ENCODE measurements around the gene ALOXE3.
"Not testable (repeated sequence)": the region's sequence is repeated elsewhere in the genome, so short reads cannot be mapped to it uniquely, and the experiment has no call there.

The ALOXE3 gene

DNA sequence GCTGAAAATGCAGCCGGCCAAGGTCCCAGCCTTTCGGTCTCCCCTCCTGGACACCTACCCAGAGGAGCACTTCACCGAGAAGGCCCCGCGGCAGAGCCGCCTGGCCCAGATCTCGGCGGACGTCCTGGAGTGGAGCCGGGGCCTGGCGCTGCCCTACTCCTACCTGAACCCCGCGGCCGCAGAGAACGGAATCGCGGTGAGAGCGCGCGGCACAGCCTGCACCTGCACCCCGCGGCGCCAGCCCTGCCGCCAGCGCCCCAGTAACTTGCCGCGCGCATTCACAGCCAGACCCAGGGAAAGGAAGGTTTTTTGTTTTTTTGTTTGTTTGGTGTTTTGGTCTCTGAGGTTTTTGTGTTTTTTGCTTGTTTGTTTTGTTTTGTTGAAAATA is 46.0 kb downstream of the ALOXE3 start:
- DNase-seq (ENCODE audit: low read depth in 3 of 3): no peak

DNA sequence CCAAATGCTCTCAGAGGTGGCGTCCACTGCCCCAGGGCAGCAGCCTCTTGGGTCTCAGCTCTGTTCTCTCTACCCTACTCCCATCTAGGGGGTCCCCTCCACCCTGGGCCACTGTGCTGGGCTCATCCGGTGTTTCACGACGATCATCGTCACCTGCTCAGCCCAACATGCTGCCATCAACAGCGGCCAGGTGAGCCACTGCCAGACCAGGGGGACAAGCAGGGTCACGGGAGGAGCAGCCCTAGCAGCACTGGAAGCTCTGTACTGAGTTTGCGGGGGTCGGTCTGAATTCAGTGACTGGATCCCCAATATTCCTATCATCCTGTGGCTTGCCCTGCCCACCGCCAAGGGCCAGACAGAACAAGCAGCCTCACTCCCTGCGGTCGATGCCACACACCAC is 46.8 kb downstream of the ALOXE3 start:
- DNase-seq (ENCODE audit: low read depth in 3 of 3): no peak

DNA sequence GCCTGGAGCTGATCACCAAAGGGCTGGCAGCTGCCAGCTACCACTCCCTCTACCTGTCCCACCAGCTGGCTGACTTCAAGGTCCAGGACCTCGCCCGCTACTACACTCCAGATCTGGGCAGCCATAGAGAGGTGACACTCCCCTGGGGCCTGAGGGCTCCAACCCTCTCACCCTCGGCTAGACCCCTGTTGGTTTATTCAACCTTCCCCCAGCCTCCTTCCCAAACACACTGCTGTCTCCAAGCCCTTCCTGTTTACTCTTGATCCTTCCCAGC is 48.8 kb downstream of the ALOXE3 start:
- no peak for DNase-seq (ENCODE audit: low read depth in 3 of 3)

DNA sequence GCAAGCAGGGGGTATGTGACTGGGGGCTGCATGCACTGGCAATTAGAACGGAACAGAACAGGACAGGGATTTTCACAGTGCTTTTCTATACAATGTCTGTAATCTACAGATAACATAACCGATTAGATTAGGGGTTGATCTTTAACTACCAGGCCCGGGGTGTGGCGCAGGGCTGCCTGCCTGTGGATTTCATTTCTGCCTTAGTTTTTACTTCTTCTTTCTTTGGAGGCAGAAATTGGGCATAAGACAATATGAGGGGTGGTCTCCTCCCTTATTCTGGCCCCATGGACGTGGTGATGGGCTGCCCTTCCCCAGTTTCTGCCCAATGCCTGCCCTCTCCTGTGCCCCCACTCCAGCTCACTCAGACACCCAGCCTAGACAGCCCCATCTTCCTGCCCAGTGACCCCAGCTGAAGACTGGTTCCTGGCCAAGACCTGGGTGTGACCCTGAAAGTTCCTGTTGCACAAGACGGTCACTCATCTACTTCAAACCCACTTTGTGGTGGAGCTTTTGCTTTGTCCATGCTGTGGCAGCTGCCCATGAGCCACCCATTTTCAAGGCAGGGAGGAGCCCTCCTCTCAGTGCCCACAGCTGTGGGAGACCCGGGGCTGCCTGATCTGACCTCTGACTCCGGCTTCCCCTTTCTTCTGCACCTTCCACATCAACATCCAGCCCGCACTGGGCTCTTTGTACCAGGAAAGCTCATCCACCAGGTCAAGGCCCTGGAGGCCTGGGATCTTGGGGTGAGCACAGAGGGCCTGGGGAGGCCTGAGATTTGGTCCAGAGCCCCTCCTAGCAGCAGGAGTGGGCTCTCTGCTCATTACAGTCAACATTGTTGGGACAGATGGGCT is 49.4 kb downstream of the ALOXE3 start:
- no peak for DNase-seq (ENCODE audit: low read depth in 3 of 3)

DNA sequence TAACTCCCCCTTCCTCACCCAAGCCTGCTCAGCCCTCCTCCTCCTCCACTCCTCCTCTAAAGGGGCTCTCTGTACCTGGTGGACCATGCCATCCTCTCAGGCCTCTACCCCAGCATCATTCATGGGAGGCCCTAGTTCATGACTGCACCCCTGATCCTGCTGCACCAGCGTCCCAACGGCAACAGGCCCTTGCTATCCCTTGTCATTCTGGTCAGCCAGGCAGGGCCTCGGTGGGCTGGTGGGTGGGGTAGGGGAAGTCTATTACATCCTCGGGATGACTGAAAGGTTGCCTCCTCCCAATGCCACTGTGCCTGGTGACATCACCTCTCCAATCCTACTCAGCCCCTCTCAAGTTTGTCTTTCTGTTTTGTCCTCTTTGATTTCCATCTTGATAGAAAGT is 50.5 kb downstream of the ALOXE3 start:
- no peak for DNase-seq (ENCODE audit: low read depth in 3 of 3)

DNA sequence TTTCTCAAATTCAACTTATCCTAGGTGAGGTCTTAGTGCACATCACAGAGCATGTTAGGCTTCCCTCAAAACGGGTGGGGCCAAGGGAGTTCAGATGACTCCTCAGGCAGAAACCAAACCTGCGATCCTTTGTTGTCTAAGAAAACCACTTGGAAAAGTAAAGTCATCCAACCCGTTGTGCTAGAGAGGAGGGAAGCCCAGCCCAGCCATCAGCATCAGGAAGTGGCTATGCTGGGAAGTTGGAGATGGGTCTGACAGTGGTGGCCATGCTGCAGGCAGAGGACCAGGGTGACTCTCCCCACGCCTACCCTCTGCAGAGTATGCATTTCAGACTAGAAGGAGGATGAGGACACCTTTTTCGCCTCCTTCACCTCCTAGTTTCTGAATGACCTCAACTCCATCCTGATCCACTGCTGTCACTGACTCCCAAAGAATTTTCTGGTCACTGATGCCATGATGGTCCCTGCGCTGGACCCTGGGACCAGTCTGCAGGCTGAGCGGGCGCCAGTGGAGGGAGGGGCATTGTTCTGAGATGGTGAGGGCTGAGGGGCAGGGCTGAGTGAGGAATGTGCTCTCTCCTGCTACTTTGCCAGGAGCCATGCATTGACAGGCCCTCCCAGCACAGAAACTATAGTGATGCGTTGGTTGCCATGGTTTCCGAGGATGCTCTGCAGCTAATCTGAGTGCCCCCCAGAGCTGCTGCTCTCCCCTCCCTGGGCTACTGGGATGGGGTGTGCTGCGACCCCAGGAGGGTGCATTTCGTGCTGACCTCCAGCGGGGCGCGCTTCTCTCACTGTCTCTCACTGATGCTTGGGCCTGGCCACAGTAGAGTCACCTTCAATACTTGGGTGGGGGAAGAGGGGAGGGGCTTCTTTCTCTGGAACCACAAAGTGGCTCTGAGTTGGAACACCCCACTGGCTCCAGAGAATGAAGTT is 51.2 kb downstream of the ALOXE3 start:
- DNase-seq (ENCODE audit: low read depth in 3 of 3): no peak

DNA sequence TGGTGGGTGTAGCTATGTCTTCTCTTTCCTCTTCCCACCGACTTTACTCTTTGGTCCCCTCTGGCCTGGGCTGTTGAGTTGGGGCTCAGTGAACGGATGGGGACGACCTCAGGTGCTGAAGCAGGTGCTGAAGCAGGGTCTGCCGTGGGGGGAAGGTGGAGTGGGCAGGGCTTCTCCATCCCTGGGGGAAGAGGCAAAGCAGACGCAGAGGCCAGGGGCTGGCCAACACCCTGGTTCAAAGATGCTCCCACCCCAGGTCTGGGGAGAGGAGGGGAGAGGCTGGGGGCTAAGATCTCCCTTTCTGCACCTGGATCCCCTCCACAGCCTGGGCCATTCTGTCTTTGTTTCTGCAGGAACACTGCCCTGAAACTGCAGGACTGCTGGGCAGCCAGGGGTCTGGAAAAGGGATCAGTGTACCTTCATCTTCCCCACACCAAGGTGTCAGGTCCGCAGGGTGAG is 53.7 kb downstream of the ALOXE3 start:
- DNase-seq (ENCODE audit: low read depth in 3 of 3): no peak

DNA sequence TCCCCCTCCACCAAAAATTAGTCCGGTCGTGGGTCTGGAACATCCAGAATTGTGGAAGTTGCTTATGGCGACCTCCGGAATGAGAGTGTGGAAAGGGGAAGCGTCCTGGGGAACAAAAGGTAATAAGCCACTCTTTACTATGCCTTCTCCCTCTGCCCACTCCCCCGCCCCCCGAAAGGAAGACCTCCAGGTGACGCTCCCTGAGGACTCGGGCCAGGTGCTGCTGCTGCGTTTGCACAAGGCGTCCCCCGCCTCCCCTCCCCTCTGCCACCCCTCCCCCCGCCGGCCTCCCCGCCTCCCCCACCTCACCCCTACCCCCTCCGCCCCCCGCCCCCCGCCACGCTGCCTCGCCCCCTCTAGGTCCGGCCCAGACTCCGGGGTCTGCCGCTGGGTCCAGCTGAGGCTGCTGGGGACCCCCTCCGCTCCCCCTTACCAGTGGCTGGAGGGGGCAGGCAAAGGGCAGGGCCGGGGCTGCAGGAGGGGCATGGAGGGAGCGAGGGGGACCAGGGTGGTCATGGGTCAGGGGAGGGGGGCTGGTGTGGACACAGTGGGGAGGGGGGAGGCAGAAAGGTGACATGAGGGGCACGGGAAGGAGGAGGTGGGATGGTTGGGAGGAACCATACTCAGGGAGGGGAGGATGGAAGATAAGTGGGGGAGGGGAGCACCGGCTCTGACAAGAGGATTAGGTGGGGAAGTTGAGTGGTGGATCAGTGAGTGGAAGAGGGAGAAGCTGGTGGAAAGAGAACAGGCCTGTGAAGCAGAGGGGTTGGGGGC is 54.4 kb downstream of the ALOXE3 start:
- no peak for DNase-seq (ENCODE audit: low read depth in 3 of 3)

DNA sequence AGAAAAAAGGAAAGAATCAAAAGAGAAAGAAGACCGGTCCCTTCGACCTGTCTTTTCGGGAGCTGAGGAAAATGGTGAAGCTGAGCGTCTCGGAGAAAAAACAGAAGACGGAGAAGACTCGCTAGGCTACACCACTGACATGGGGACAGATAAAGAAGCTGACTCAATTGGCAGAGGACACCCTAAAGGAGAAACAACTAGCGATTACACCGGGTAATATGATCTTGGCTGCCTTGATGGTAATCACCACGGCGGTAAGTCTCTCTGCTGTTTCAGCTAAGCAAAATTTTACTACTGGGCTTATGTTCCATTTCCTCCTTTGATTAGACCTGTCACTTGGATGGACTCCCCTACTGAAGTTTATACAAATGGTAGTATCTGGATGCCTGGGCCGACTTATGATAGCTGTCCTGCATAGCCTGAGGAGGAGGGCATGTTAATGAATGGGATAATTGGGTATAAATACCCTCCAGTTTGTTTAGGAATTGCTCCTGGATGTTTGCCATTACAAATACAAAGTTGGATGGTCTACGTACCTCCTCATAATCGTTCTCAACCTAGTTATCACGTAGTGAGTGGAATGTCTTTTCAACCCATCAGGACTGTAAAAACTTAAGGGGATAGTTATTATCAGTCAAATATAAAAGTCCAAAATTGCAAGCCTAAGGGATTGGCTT is 55.4 kb downstream of the ALOXE3 start:
- no peak for DNase-seq (ENCODE audit: low read depth in 3 of 3)

DNA sequence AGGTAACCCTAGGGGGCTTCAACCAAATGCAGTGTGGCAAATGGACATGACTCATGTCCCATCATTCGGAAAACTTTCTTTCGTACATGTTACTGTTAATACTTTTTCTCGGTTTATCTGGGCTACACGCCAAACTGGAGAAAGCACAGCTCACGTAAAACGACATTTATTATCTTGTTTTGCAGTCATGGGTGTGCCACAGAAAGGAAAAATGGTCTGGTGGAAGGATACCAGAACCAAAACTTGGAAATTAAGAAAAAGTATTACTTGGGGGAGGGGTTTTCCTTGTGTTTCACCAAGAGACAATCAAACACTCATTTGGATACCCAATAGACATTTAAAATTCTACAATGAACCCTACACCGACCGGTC is 55.9 kb downstream of the ALOXE3 start:
- DNase-seq (ENCODE audit: low read depth in 3 of 3): no peak

DNA sequence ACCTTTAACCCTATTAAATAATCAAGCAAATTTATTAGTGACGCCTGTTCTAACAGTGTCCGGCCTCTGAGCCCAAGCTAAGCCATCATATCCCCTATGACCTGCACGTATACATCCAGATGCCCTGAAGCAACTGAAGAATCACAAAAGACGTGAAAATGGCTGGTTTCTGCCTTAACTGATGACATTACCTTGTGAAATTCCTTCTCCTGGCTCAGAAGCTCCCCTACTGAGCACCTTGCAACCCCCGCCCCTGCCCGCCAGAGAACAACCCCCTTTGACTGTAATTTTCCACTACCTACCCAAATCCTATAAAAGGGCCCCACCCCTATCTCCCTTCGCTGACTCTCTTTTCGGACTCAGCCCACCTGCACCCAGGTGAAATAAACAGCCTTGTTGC is 56.5 kb downstream of the ALOXE3 start:
- not testable (repeated sequence) for DNase-seq (ENCODE audit: low read depth in 3 of 3)

DNA sequence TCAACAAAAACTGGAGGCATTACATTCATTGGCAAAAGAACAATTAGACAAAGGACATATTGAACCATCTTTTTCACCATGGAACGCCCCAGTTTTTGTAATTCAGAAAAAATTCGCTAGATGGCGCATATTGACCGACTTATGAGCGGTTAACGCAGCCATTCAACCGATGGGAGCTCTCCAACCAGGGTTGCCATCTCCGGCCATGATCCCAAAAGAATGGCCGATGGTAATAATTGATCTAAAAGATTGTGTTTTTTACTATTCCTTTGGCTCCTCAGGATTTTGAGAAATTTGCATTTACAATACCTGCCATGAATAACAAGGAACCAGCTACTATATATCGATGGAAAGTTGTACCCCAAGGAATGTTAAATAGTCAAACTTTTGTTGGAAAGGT is 58.0 kb downstream of the ALOXE3 start:
- DNase-seq (ENCODE audit: low read depth in 3 of 3): peak; percentile 28 to 62 (median 37)

DNA sequence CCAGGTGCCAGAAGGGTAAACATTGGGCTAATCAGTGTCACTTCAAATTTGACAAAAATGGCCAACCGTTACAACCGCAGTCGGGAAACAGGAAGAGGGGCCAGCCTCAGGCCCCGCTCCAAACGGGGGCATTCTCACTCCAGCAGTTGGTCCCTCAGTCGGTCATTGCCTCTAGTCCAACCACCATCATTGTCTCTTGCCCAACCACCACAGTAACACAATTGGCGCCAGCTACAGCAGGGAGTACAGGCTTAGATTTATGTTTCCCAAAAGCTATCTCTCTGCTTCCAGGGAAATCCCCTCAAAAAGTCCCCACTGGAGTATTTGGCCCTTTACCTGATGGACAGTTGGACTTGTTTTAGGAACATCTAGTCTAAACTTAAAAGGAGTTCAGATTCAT is 59.2 kb downstream of the ALOXE3 start:
- DNase-seq (ENCODE audit: low read depth in 3 of 3): no peak

DNA sequence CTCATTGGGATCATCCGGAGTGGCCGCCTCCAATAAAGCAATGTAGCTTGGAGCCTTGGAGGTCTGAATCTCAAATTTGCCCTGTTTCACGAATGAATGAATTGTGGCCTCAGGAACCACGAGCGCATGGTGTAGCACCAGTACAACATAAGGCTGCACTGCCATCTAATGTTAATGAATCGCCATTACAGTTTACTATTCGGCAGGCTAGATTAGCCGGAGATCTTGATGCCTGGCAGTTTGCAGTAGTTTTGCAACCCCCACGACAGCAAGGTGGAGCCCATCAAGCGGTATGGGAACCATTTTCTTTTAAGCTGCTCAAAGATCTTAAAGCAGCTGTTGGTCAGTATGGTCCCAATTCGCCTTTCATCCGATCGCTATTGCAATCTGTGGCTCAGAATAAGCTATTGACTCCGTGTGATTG is 60.6 kb downstream of the ALOXE3 start:
- peak in 2 of 3 experiments; percentile 17 to 43 for DNase-seq (ENCODE audit: low read depth in 3 of 3)

DNA sequence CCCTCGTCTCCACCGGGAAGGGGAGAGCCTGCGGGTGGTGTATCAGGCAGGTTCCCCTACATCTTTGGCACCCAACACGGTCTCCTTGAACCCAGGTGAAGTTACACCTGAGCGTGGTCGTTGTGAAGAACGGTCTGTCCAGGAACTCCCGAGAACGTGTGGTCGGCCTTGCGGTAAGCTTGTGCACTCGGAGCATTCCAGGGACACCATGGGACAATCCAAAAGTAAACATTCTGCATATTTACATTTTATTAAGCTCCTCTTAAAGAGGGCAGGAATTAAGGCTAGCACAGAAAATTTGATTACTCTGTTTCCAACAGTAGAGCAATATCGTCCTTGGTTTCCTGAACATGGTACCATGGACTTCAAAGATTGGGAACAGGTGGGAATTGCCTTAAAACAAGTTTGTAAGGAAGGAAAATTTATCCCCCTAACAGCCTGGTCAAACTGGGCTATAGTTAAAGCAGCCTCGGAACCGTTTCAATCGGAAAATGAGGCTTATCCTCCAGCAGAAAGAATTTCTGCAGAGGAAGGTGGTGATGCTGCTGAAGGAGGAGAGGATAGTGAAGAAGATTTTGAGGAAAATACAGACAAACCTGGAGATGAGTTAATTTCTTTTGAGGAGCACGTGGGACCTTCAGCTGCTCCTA is 61.2 kb downstream of the ALOXE3 start:
- DNase-seq (ENCODE audit: low read depth in 3 of 3): no peak

DNA sequence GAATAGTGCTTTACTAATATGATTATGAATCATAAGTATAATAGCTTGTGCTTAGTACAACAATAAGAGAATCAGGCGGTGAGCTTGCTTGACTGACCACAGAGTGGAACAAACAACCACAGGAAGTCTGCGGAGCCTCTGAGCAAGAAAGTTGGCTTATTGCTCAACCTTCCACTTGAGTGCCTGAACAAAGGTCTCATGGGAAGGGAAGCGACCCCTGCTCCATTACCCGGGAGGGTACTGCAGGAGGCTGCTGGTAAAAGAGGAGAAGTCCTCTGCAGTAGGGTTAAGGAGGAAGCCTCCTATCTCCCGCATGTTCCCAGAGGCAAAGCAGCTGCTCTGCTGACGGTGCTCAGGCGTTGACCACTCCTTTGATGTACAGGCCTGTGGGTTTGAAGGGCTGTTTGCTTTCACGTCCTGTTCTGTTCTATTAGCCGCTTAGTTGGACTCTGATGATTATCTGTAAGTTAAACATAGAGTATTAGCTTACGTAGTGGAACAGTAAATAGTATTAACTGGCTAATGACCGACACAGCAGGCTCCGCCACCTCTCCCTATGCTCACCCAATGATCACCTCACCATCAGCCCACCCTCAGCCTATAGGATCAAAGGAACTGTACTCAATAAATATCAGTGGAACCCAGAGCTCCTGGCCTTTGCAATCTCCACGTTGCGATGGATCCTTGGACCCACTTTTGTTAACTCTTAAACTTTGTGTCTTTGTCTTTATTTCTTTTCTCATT is 61.9 kb downstream of the ALOXE3 start:
- no peak for DNase-seq (ENCODE audit: low read depth in 3 of 3)

DNA sequence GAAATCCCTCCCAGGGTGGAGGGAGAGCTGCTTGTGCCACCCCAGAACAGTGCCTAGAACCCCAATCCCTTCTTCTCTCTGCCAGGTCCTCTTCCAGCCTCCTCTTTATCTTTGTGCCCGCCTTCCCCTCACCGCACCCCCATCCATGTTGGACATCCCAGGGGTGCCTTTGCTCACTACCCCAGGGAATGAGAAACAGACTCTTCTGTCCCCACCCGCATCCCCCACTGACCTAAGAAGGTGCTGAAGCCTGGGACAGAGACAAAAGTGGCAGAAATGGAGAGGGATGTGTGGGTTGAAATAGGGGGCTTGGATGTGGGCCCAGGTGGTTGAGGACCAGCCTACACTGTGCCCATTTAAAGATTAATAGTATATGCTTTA is 62.5 kb downstream of the ALOXE3 start:
- DNase-seq (ENCODE audit: low read depth in 3 of 3): no peak

DNA sequence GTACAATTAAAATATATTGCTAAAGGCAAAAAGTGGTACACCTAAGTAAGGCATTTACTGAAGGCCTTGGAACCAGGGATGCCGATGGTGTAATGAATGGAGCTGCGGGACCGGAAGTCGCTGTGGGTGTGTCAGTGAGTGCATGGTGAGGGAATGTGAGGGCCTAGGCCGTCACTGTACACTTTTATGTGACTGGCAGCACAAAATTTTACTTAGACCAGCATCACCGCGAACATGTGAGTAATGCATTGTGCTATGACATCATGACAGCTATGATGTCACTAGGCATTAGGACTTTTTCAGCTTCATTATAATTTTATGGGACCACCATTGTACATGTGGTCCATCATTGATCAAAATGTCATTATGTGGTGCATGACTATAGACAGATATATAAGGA is 64.7 kb downstream of the ALOXE3 start:
- DNase-seq (ENCODE audit: low read depth in 3 of 3): no peak

DNA sequence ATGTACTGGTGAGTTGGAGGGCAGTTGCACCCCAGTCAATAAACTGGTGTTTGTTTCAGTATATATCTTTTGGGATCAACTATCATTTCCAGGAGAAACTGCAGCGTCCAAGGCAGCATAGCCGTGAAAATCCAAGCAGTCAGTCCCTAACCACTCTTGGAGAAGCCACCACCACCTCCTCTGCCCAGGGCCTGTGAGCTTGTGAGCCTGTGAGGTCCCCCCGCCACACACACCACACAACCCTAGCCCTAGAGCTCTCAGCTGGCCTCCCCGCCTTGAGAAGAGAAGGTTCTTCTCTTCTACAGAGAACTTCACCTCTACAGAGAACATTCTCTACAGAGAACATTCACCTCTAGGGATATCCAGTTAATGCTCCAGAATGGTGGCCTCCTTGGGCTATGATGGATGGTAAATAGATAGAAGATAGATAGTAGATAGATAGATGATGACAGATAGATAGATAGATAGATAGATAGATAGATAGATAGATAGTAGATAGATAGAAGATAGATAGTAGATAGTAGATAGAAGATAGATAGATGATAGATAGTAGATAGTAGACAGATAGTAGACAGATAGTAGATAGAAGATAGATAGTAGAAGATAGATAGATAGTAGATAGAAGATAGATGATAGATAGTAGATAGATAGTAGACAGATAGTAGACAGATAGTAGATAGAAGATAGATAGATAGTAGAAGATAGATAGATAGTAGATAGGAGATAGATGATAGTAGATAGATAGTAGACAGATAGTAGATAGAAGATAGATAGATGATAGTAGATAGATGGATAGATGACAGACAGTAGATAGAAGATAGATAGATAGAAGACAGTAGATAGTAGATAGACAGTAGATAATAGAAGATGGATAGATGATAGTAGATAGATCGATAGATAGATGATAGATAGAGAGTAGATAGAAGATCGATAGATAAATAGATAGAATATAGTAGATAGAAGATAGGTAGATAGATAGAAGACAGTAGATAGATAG is 65.8 kb downstream of the ALOXE3 start:
- no peak for DNase-seq (ENCODE audit: low read depth in 3 of 3)

All from stimulated activated CD4-positive, alpha-beta T cell treated with anti-CD3 and anti-CD28 coated beads, TNF-alpha, amount 100 ng/mL, for 24 hours (primary cell).